HG02973 (cell line): ENCODE measurements around the gene AK6.
"Not testable (repeated sequence)": the region's sequence is repeated elsewhere in the genome, so short reads cannot be mapped to it uniquely, and the experiment has no call there.

Experiments
- ATAC-seq: cut with Tn5 transposase; IDR thresholded peaks from one replicate; pipeline ENCODE4 v1.9.1; 2021; ENCODE audit warnings: moderate library complexity; ENCODE audit not compliant: unreplicated experiment

The AK6 gene

GRCh38 chr5:69369340-69370121 is at the start of gene AK6, which contains the start of the genes RAD17 and TAF9:
Gene AK6 (minus strand): TSS chr5:69369520. CDS start chr5:69369490, 30 bp downstream.
Gene RAD17 (plus strand): TSS chr5:69369818. CDS start chr5:69372209, 2,391 bp downstream.
Gene TAF9 (minus strand): TSS chr5:69369520. CDS start chr5:69365737, 3,783 bp downstream.
- peak; percentile 92 for ATAC-seq

- ATAC-seq: no peak
Observed at GRCh38 chr5:69418554-69418953, 49.2 kb upstream of the AK6 start.

- no peak for ATAC-seq
Observed at GRCh38 chr5:69416699-69417098, 47.4 kb upstream of the AK6 start.

- ATAC-seq: no peak
Observed at GRCh38 chr5:69416180-69416579, 46.9 kb upstream of the AK6 start.

- ATAC-seq: no peak
Observed at GRCh38 chr5:69415584-69415958, 46.3 kb upstream of the AK6 start.

GRCh38 chr5:69414885-69415583 is 45.7 kb upstream of the AK6 start, which contains the start of gene MARVELD2:
Gene MARVELD2 (plus strand): TSS chr5:69415116. CDS start chr5:69419386, 4,270 bp downstream.
- ATAC-seq: no peak

GRCh38 chr5:69404659-69405330 is 35.5 kb upstream of the AK6 start:
- no peak for ATAC-seq

GRCh38 chr5:69378376-69378775 is 9.1 kb upstream of the AK6 start:
- no peak for ATAC-seq

- ATAC-seq: peak; percentile 65
Observed at GRCh38 chr5:69374911-69375446, 5.7 kb upstream of the AK6 start.

- ATAC-seq: no peak
Observed at GRCh38 chr5:69372394-69372793, 3.1 kb upstream of the AK6 start.

GRCh38 chr5:69370335-69370734 is 1.0 kb upstream of the AK6 start:
- not testable (repeated sequence) for ATAC-seq

- ATAC-seq: no peak
Observed at GRCh38 chr5:69368458-69369339, 621 bp downstream of the AK6 start.

GRCh38 chr5:69367697-69368279 is 1.5 kb downstream of the AK6 start:
- ATAC-seq: no peak

- no peak for ATAC-seq
Observed at GRCh38 chr5:69364850-69365249, 4.5 kb downstream of the AK6 start.

- no peak for ATAC-seq
Observed at GRCh38 chr5:69364414-69364813, 4.9 kb downstream of the AK6 start.

- ATAC-seq: no peak
Observed at GRCh38 chr5:69360442-69360841, 8.9 kb downstream of the AK6 start.

GRCh38 chr5:69359699-69360098 is 9.6 kb downstream of the AK6 start:
- ATAC-seq: no peak

- no peak for ATAC-seq
Observed at GRCh38 chr5:69350664-69351063, 18.7 kb downstream of the AK6 start.

GRCh38 chr5:69343083-69343482 is 26.2 kb downstream of the AK6 start:
- ATAC-seq: no peak
